ENCODE measurements around the gene LSMEM2. TPM values are rescaled to one million over a fixed set of nuclear protein-coding genes. Genes with fewer than 3 reads are reported as not detected.

LSMEM2 gene
- total and polyA plus RNA-seq, 2 of the 8 experiments (the other 6 are each of a cell fraction or from before 2014, with no cell fraction given) = 0.58 to 0.68 TPM

- Histone ChIP-seq H3K27me3 (replicated peaks in 1 of 4; ENCODE audit: control insufficient read depth in 3 of 4, extremely low read depth in 1 of 4, insufficient read depth in 3 of 4, low read length in 3 of 4) (no peaks in the 10 kb centered on the region), H3K23me2 (ENCODE audit: low read depth, low read length) (no peaks in the 10 kb centered on the region), H3K9me3 (ENCODE audit: insufficient read depth in 2 of 2, low read depth in 1 of 2, low read length in 1 of 2) (no peaks in the 10 kb centered on the region), H3K18ac (ENCODE audit: extremely low read depth, low read length) (no peak overlapping the region), H4K91ac (replicated peaks; ENCODE audit: insufficient read length, low read length) (no peak overlapping the region), H3K23ac (ENCODE audit: insufficient read length) (no peak overlapping the region), H3K4me1 (replicated peaks in 1 of 4; ENCODE audit: control insufficient read depth in 3 of 4, insufficient read depth in 4 of 4, low read length in 3 of 4) (peaks cover 4 to 8% (median 5%) of the 10 kb centered on the region in 4 experiments; a peak in 6 of 7 replicates), H3K14ac (ENCODE audit: insufficient read length) (no peak overlapping the region), H3K9ac (replicated peaks in 1 of 4; ENCODE audit: extremely low read depth in 1 of 4, low read depth in 3 of 4, low read length in 3 of 4) (no peak overlapping the region), H4K5ac (ENCODE audit: insufficient read length, low read depth, low read length) (no peak overlapping the region), H2BK5ac (ENCODE audit: low read depth, low read length) (no peak overlapping the region), H3K79me2 (ENCODE audit: control insufficient read depth in 1 of 2, insufficient read depth in 2 of 2, low read length in 2 of 2) (peaks cover 0 to 53% of the 10 kb centered on the region in 2 experiments; a peak in 3 of 4 replicates), H3K4ac (replicated peaks; ENCODE audit: insufficient read length, low read depth, low read length) (no peak overlapping the region), H2BK20ac (ENCODE audit: low read length) (no peak overlapping the region), H2BK15ac (ENCODE audit: low read length) (no peak overlapping the region), H3K4me3 (ENCODE audit: extremely low read depth in 1 of 4, insufficient read depth in 2 of 4, low read depth in 3 of 4, low read length in 4 of 4) (no peak overlapping the region), H2BK120ac (replicated peaks; ENCODE audit: low read depth, low read length) (no peak overlapping the region), H3K27ac (ENCODE audit: low read depth, low read length) (no peak overlapping the region), H4K20me1 (replicated peaks in 1 of 2; ENCODE audit: control insufficient read depth in 1 of 2, insufficient read depth in 2 of 2, low read length in 2 of 2) (peaks cover 15 to 46% of the 10 kb centered on the region in 2 experiments), H3K56ac (replicated peaks; ENCODE audit: insufficient read length, low read depth, low read length) (no peak overlapping the region), H2AK5ac (ENCODE audit: low read depth, low read length) (no peak overlapping the region), H2BK12ac (ENCODE audit: low read depth, low read length) (no peak overlapping the region), H3K79me1 (ENCODE audit: low read depth, low read length) (peaks cover 32% of the 10 kb centered on the region), H4K8ac (ENCODE audit: extremely low read depth, insufficient read depth, low read length) (no peak overlapping the region), H3K4me2 (ENCODE audit: insufficient read depth in 1 of 2, low read depth in 2 of 2, low read length in 2 of 2) (no peak overlapping the region), H3K36me3 (ENCODE audit: control insufficient read depth in 2 of 4, insufficient read depth in 4 of 4, low read length in 3 of 4) (peaks cover 4 to 18% (median 11%) of the 10 kb centered on the region in 4 experiments; a peak in 7 of 8 replicates), H2AFZ (ENCODE audit: low read length) (no peak overlapping the region)
- 93% methylated on average over 8 of the region's 8 CpGs; no CpG with 5 or more reads in 1 of the 2 experiments for WGBS, 2 experiments (ENCODE audit: extremely low coverage in 1 of 2, insufficient coverage in 1 of 2, insufficient read length in 1 of 2, insufficient replicate concordance in 2 of 2, low coverage in 1 of 2, low lambda C conversion rate in 2 of 2, missing lambda C conversion rate in 1 of 2)
- no peak for FAIRE-seq
- POLR2A ChIA-PET (ENCODE audit: partially characterized antibody) = interaction anchor here (0.6 to 4.1 kb wide), 4 partner anchors 10 to 692 kb away, joined by 3 to 22 read pairs (median 4); no protein-coding TSS in a partner anchor
- DNase-seq (ENCODE audit: low read depth in 1 of 2, low spot score in 2 of 2) = no peak
- CTCF ChIA-PET (ENCODE audit: partially characterized antibody) = interaction anchor here (0.9 to 53.5 kb wide), 9 partner anchors 7 to 78 kb away, joined by 3 to 2149 read pairs (median 6); partner anchors contain the start of genes GNAI2, GNAT1, LSMEM2 and SLC38A3
- TF ChIP-seq TEAD4 (IDR thresholded peaks at IDR 0.05; ENCODE audit: low read depth, low read length) = no peak
- no peak for TF ChIP-seq TBP (IDR thresholded peaks at IDR 0.05; ENCODE audit: low read depth, low read length)
- TF ChIP-seq BACH1 (IDR thresholded peaks at IDR 0.05; ENCODE audit: low read length) = no peak
- no peak for TF ChIP-seq SUZ12 (IDR thresholded peaks at IDR 0.05; ENCODE audit: low read length)
- no peak for TF ChIP-seq BRCA1 (IDR thresholded peaks at IDR 0.05; ENCODE audit: low read depth, low read length)
- TF ChIP-seq PHF8 (conservative IDR thresholded peaks at IDR 0.05; ENCODE audit: low read depth, low read length) = no peak
- TF ChIP-seq EZH2 (IDR thresholded peaks at IDR 0.05; ENCODE audit: low read depth, low read length, severe bottlenecking) = no peak
- TF ChIP-seq USF2 (IDR thresholded peaks at IDR 0.05; ENCODE audit: low read length) = no peak
- TF ChIP-seq CHD2 (IDR thresholded peaks at IDR 0.05; ENCODE audit: low read length) = no peak
- no peak for TF ChIP-seq RAD21 (IDR thresholded peaks at IDR 0.05 in 1 of 2, conservative IDR thresholded peaks at IDR 0.05 in 1 of 2; ENCODE audit: low read depth in 2 of 2, low read length in 2 of 2)
- TF ChIP-seq CEBPB (IDR thresholded peaks at IDR 0.05; ENCODE audit: low read depth, low read length) = no peak
- TF ChIP-seq KDM4A (IDR thresholded peaks at IDR 0.05; ENCODE audit: low read depth, low read length, severe bottlenecking) = no peak
- TF ChIP-seq POU5F1 (IDR thresholded peaks at IDR 0.05; ENCODE audit: low read depth, low read length) = no peak
Measured at GRCh38 chr3:50251220-50251619, 27.7 kb upstream of the LSMEM2 start.
